GM19372 (cell line): ENCODE measurements around the gene SETD3.

Experiments
- ATAC-seq: cut with Tn5 transposase; IDR thresholded peaks from one replicate; pipeline ENCODE4 v1.9.1; 2021; ENCODE audit warnings: mild to moderate bottlenecking, low read depth, moderate library complexity; ENCODE audit not compliant: unreplicated experiment

The SETD3 gene

GRCh38 chr14:99516871-99517642 is 36.4 kb upstream of the SETD3 start:
- no peak for ATAC-seq

GRCh38 chr14:99516156-99516870 is 35.7 kb upstream of the SETD3 start:
- no peak for ATAC-seq

- no peak for ATAC-seq
Measured at GRCh38 chr14:99515301-99516155, 34.9 kb upstream of the SETD3 start.

GRCh38 chr14:99514552-99515300 is 34.1 kb upstream of the SETD3 start:
- no peak for ATAC-seq

GRCh38 chr14:99513946-99514551 is 33.4 kb upstream of the SETD3 start:
- ATAC-seq, result no peak

- ATAC-seq, result no peak
Measured at GRCh38 chr14:99513183-99513694, 32.6 kb upstream of the SETD3 start.

- no peak for ATAC-seq
Measured at GRCh38 chr14:99512571-99513182, 32.0 kb upstream of the SETD3 start.

GRCh38 chr14:99512110-99512449 is 31.4 kb upstream of the SETD3 start:
- no peak for ATAC-seq

GRCh38 chr14:99511421-99512109 is 30.9 kb upstream of the SETD3 start:
- no peak for ATAC-seq

GRCh38 chr14:99510556-99511139 is 30.0 kb upstream of the SETD3 start:
- no peak for ATAC-seq

GRCh38 chr14:99509871-99510555 is 29.4 kb upstream of the SETD3 start:
- no peak for ATAC-seq

- ATAC-seq, result no peak
Measured at GRCh38 chr14:99508896-99509629, 28.4 kb upstream of the SETD3 start.

- no peak for ATAC-seq
Measured at GRCh38 chr14:99507860-99508640, 27.4 kb upstream of the SETD3 start.

- ATAC-seq, result no peak
Measured at GRCh38 chr14:99506276-99506675, 25.6 kb upstream of the SETD3 start.

- no peak for ATAC-seq
Measured at GRCh38 chr14:99505089-99505488, 24.4 kb upstream of the SETD3 start.

GRCh38 chr14:99503848-99504453 is 23.3 kb upstream of the SETD3 start:
- ATAC-seq, result no peak
